NCI-H345 (cell line): Measurements from ENCODE around the gene APOC1.

Source experiments
- DNase-seq: peaks from one replicate; lab custom pipeline; 2025; lab: John Stamatoyannopoulos, UW

The APOC1 gene

GRCh38 chr19:44955505-44956439, 41.4 kb downstream of the APOC1 start:
- DNase-seq = no peak

GRCh38 chr19:44957526-44957925, 43.1 kb downstream of the APOC1 start:
- no peak for DNase-seq

GRCh38 chr19:44958090-44958489, 43.7 kb downstream of the APOC1 start:
- no peak for DNase-seq

GRCh38 chr19:44959691-44960090, 45.3 kb downstream of the APOC1 start:
- DNase-seq = no peak

GRCh38 chr19:44960906-44961728, 46.7 kb downstream of the APOC1 start:
- DNase-seq = no peak

- no peak for DNase-seq
Observed at GRCh38 chr19:44961821-44962220, 47.4 kb downstream of the APOC1 start.

GRCh38 chr19:44968118-44968517, 53.7 kb downstream of the APOC1 start:
- no peak for DNase-seq

GRCh38 chr19:44968670-44969069, 54.3 kb downstream of the APOC1 start:
- no peak for DNase-seq
